Measurements from ENCODE around the gene FMN2.

FMN2 gene

GRCh38 chr1:240407407-240407806 lies 315.7 kb downstream of the FMN2 start:
- H3K9me3 ChIP-seq (ENCODE audit: control insufficient read depth, insufficient read depth, low read depth, low read length) = no peaks in the 10 kb centered on the region
- ChIA-PET POLR2A (no interaction called here), CTCF (no interaction called here)
- no peaks in the 10 kb centered on the region for H3K4me1 ChIP-seq (ENCODE audit: control insufficient read depth, insufficient read depth, low read length)
- no peak for TF ChIP-seq REPIN1 (tag by site-specific recombination; IDR thresholded peaks at IDR 0.05; ENCODE audit: low read depth)
- no peak for TF ChIP-seq ZNF211 (tag by site-specific recombination; IDR thresholded peaks at IDR 0.05; ENCODE audit: low read depth)
- no peak for TF ChIP-seq ZNF707 (tag by site-specific recombination; IDR thresholded peaks at IDR 0.05)
- TF ChIP-seq ZNF146 (tag by site-specific recombination; IDR thresholded peaks at IDR 0.05) = no peak
- no peaks in the 10 kb centered on the region for H3K36me3 ChIP-seq (ENCODE audit: control insufficient read depth in 2 of 2, insufficient read depth in 1 of 2, low read length in 2 of 2)
- no peak overlapping the region for H3K27ac ChIP-seq (ENCODE audit: extremely low read depth, low read depth, low read length)
- H3K4me3 ChIP-seq (ENCODE audit: low read depth, low read length) = no peak overlapping the region

- Histone ChIP-seq H3K9me3 (ENCODE audit: control insufficient read depth, insufficient read depth, low read depth, low read length) (no peaks in the 10 kb centered on the region), H3K4me1 (ENCODE audit: control insufficient read depth, insufficient read depth, low read length) (no peaks in the 10 kb centered on the region), H3K4me3 (ENCODE audit: low read depth, low read length) (no peak overlapping the region), H3K36me3 (ENCODE audit: control insufficient read depth in 2 of 2, insufficient read depth in 1 of 2, low read length in 2 of 2) (no peaks in the 10 kb centered on the region), H3K27ac (ENCODE audit: extremely low read depth, low read depth, low read length) (no peak overlapping the region)
- POLR2A ChIA-PET = no interaction called here
- CTCF ChIA-PET = interaction anchor here (0.6 kb wide), 1 partner anchor 1090 kb away, joined by 3 read pairs; no protein-coding TSS in a partner anchor
- TF ChIP-seq PRDM6 (tag by site-specific recombination; IDR thresholded peaks at IDR 0.05) (no peak), ZNF311 (tag by site-specific recombination; IDR thresholded peaks at IDR 0.05; ENCODE audit: borderline replicate concordance) (no peak), ZNF518A (tag by site-specific recombination; conservative IDR thresholded peaks at IDR 0.05; ENCODE audit: low read depth) (no peak), KLF8 (tag by site-specific recombination; IDR thresholded peaks at IDR 0.05) (no peak), ZNF426 (tag by site-specific recombination; IDR thresholded peaks at IDR 0.05) (no peak)
Observed at GRCh38 chr1:240409615-240410014, 317.9 kb downstream of the FMN2 start.

GRCh38 chr1:240413732-240414131 lies 322.0 kb downstream of the FMN2 start:
- CTCF ChIA-PET = no interaction called here
- Histone ChIP-seq H3K9me3 (ENCODE audit: control insufficient read depth, insufficient read depth, low read depth, low read length) (no peaks in the 10 kb centered on the region), H3K4me1 (ENCODE audit: control insufficient read depth, insufficient read depth, low read length) (no peaks in the 10 kb centered on the region), H3K4me3 (ENCODE audit: low read depth, low read length) (no peak overlapping the region), H3K36me3 (ENCODE audit: control insufficient read depth in 2 of 2, insufficient read depth in 1 of 2, low read length in 2 of 2) (no peaks in the 10 kb centered on the region), H3K27ac (ENCODE audit: extremely low read depth, low read depth, low read length) (no peak overlapping the region)
- TF ChIP-seq AEBP2 (tag by site-specific recombination; IDR thresholded peaks at IDR 0.05; ENCODE audit: borderline replicate concordance) (no peak), KLF16 (tag by site-specific recombination; IDR thresholded peaks at IDR 0.05) (no peak), ZNF239 (tag by site-specific recombination; IDR thresholded peaks at IDR 0.05) (no peak)
- POLR2A ChIA-PET = interaction anchor here (0.7 kb wide), 1 partner anchor 163 kb away, joined by 6 read pairs; no protein-coding TSS in a partner anchor
